GM12878 (cell line): ENCODE data around the gene PLEKHM3. TPM values are rescaled to one million over a fixed set of nuclear protein-coding genes. Genes with fewer than 3 reads are reported as not detected.
"Not testable (repeated sequence)": the region's sequence is repeated elsewhere in the genome, so short reads cannot be mapped to it uniquely, and the experiment has no call there.

Experiments used
- ATAC-seq: fragments of 200-7000 bp; cut with Tn5 transposase; 3 replicates; pipeline ENCODE4 v1.9.1; 2020; ENCODE audit warnings: mild to moderate bottlenecking, moderate library complexity
- BruUV-seq: library from RNA; stranded (reverse); fragments of 400-500 nt; replicated peaks from 2 replicates; lab custom pipeline; 2021; lab: Mats Ljungman, UMichigan
- CTCF ChIA-PET: fragments of 300-600 bp; sonication (Branson Sonifier 250); formaldehyde crosslinking; extraction: SDS; loops from one replicate; lab custom pipeline; 2021; ENCODE audit warnings: inconsistent platforms; lab: Yijun Ruan, JAX
- POLR2A ChIA-PET: fragments of 350-600 bp; formaldehyde crosslinking; extraction: SDS; loops from one replicate; lab custom pipeline; 2021; ENCODE audit warnings: inconsistent platforms; lab: Charles Lee
- RAD21 ChIA-PET: fragments of 300-600 bp; sonication (Branson Sonifier 250); formaldehyde crosslinking; loops from one replicate; lab custom pipeline; 2023; ENCODE audit warnings: antibody characterized with exemption; ENCODE audit not compliant: unreplicated experiment; lab: Charles Lee
- SMC1A ChIA-PET: fragments of 300-600 bp; sonication (Branson Sonifier 250); formaldehyde crosslinking; loops from one replicate; lab custom pipeline; 2023; ENCODE audit not compliant: unreplicated experiment, uncharacterized antibody; lab: Charles Lee
- DNase-seq: peaks from one replicate; pipeline ENCODE4 v3.0.0-alpha.2; 2011; ENCODE audit warnings: low read depth, low spot score
- FAIRE-seq: peaks from 3 replicates; lab custom pipeline; 2011; peaks lifted over from hg19 to GRCh38; lab: Jason Lieb, UNC
- H2AFZ ChIP-seq: 2 replicates; pipeline ENCODE4 v1.6.0; 2011; ENCODE audit warnings: low read depth, low read length, control low read depth; ENCODE audit not compliant: control insufficient read depth
- H3K27ac ChIP-seq: 2 replicates; pipeline ENCODE4 v1.5.1; 2011; ENCODE audit warnings: control low read depth; ENCODE audit not compliant: control insufficient read depth, insufficient read depth
- H3K27me3 ChIP-seq, 2 experiments: replicated peaks in 1 of 2; 2 replicates each; pipeline versions ENCODE4 v1.6.0 to v1.6.1; 2011; ENCODE audit warnings: low read length in 1 of 2; ENCODE audit not compliant: control insufficient read depth in 2 of 2, insufficient read depth in 2 of 2
- H3K36me3 ChIP-seq, 2 experiments: 2 replicates each; pipeline ENCODE4 v1.5.1; 2011; ENCODE audit warnings: low read length in 1 of 2; ENCODE audit not compliant: control insufficient read depth in 2 of 2, insufficient read depth in 2 of 2
- H3K4me1 ChIP-seq: 2 replicates; pipeline ENCODE4 v1.6.1; 2011; ENCODE audit warnings: mild to moderate bottlenecking, low read length, moderate library complexity, mixed read lengths; ENCODE audit not compliant: control insufficient read depth, insufficient read depth
- H3K4me2 ChIP-seq: 2 replicates; pipeline ENCODE4 v1.6.0; 2011; ENCODE audit warnings: control low read depth; ENCODE audit not compliant: control insufficient read depth, insufficient read depth
- H3K4me3 ChIP-seq: fragments of 200-600 bp; sonication (generic); 2 replicates; pipeline ENCODE4 v1.5.1; 2016
- H3K79me2 ChIP-seq: 2 replicates; pipeline ENCODE4 v1.6.0; 2011; ENCODE audit warnings: low read length; ENCODE audit not compliant: control insufficient read depth, insufficient read depth
- H3K9ac ChIP-seq: 2 replicates; pipeline ENCODE4 v1.8.0; 2011; ENCODE audit warnings: low read length, control low read depth, mixed read lengths; ENCODE audit not compliant: control insufficient read depth, insufficient read depth
- H3K9me3 ChIP-seq: replicated peaks from 3 replicates; pipeline ENCODE4 v1.5.1; 2011; ENCODE audit warnings: mild to moderate bottlenecking, low read length; ENCODE audit not compliant: control insufficient read depth, insufficient read depth
- H4K20me1 ChIP-seq: 2 replicates; pipeline ENCODE4 v1.6.0; 2011; ENCODE audit not compliant: control insufficient read depth, insufficient read depth
- CTCF ChIP-seq, 3 experiments: IDR thresholded peaks in 2 of 3; conservative IDR thresholded peaks in 1 of 3; 2 replicates each; pipeline ENCODE4 v1.5.1; 2011; ENCODE audit warnings: low read depth in 3 of 3, low read length in 3 of 3, mild to moderate bottlenecking in 3 of 3, control low read depth in 2 of 3, moderate library complexity in 2 of 3, inconsistent platforms in 1 of 3, mixed read lengths in 1 of 3; ENCODE audit not compliant: control insufficient read depth in 2 of 3, insufficient read depth in 1 of 3; ENCODE audit errors: extremely low read depth in 1 of 3
- HDAC2 ChIP-seq: fragments of 200-600 bp; sonication (generic); IDR thresholded peaks from 2 replicates; pipeline ENCODE4 v1.6.1; 2017
- IRF4 ChIP-seq: IDR thresholded peaks from 2 replicates; pipeline ENCODE4 v1.6.1; 2011; ENCODE audit warnings: low read depth, low read length
- MYB ChIP-seq: fragments of 150-350 bp; IDR thresholded peaks from 2 replicates; pipeline ENCODE4 v1.6.1; 2014; ENCODE audit warnings: mild to moderate bottlenecking, low read depth, low read length, borderline replicate concordance
- SUZ12 ChIP-seq: fragments of 200-600 bp; sonication (generic); IDR thresholded peaks from one replicate; pipeline ENCODE4 v1.6.1; 2018; ENCODE audit warnings: antibody characterized with exemption, mild to moderate bottlenecking; ENCODE audit not compliant: unreplicated experiment
- USF2 ChIP-seq: IDR thresholded peaks from 2 replicates; pipeline ENCODE4 v1.6.1; 2011; ENCODE audit warnings: low read depth, low read length, improper control_type of control experiment, borderline replicate concordance
- WRNIP1 ChIP-seq: IDR thresholded peaks from 2 replicates; pipeline ENCODE4 v1.6.1; 2011; ENCODE audit warnings: low read depth, low read length, improper control_type of control experiment, borderline replicate concordance
- YY1 ChIP-seq: IDR thresholded peaks from 2 replicates; pipeline ENCODE4 v1.6.1; 2011; ENCODE audit warnings: low read depth, mild to moderate bottlenecking, low read length
- ZZZ3 ChIP-seq: IDR thresholded peaks from 2 replicates; pipeline ENCODE4 v1.6.1; 2011; ENCODE audit warnings: low read depth; ENCODE audit not compliant: control insufficient read depth, insufficient read length
- WGBS: methylation state at CpG from one replicate; pipeline ENCODE4 v1.1.6; 2016; ENCODE audit warnings: low lambda C conversion rate; ENCODE audit not compliant: insufficient replicate concordance, insufficient coverage; ENCODE audit errors: missing lambda C conversion rate; 5-methylcytosine and 5-hydroxymethylcytosine counted together
- in situ Hi-C: fragments of 300-500 bp; cut with MboI; formaldehyde crosslinking; loops from 9 replicates; pipeline ENCODE4 v1.14.3; 2018; ENCODE audit warnings: mixed read lengths
- intact Hi-C: fragments of 100-400 bp; cut with micrococcal nuclease; formaldehyde crosslinking; loops from one replicate; pipeline ENCODE4 v1.14.2; 2022; ENCODE audit not compliant: unreplicated experiment
- polyA plus RNA-seq, 11 experiments: library from polyadenylated mRNA; depleted of rRNA in 4 of 11; unstranded in 6 of 11; stranded (reverse) in 5 of 11; fragments of >200 nt; fragmentation: Nextera tagmentation in 4 of 11; fragmentation: Illumina TruSeq in 1 of 11; extraction: Ambion mirVana in 4 of 11; extraction: Trizol in 1 of 11; gene quantifications; 1 replicate in 1 of 11; 2 replicates in 10 of 11; pipeline versions ENCODE4 v1.2.1 to v1.2.3, GENCODE V29; 2011 to 2016; ENCODE audit warnings: inconsistent platforms in 2 of 11, missing spikeins in 2 of 11, low read depth in 1 of 11
- total RNA-seq, 4 experiments: library from RNA; depleted of rRNA in 3 of 4; stranded (reverse); fragments of >200 nt in 3 of 4; fragmentation: Illumina TruSeq in 1 of 4; extraction: Trizol in 1 of 4; gene quantifications; 2 replicates each; pipeline versions ENCODE4 v1.2.1 to v1.2.3, GENCODE V29; 2013 to 2021

PLEKHM3 gene
- total and polyA plus RNA-seq, 10 of the 15 experiments (the other 5 are each of a cell fraction or from before 2014, with no cell fraction given) = 1.4 to 5.6 (median 3.0) TPM

GRCh38 chr2:207911215-207911614, 114.1 kb downstream of the PLEKHM3 start:
- CTCF ChIA-PET = no interaction called here
- no peak overlapping the region for H3K4me3 ChIP-seq

GRCh38 chr2:207906495-207906894, 118.8 kb downstream of the PLEKHM3 start:
- H3K4me2 ChIP-seq, H3K27me3 ChIP-seq, H3K36me3 ChIP-seq, H2AFZ ChIP-seq, H3K79me2 ChIP-seq, H3K4me3 ChIP-seq, in situ Hi-C loops, H4K20me1 ChIP-seq, DNase-seq, FAIRE-seq, H3K9ac ChIP-seq, H3K4me1 ChIP-seq, H3K9me3 ChIP-seq, BruUV-seq, H3K27ac ChIP-seq, intact Hi-C loops: not testable (repeated sequence)
- peak; percentile 73 for ATAC-seq
- ChIA-PET POLR2A (interaction anchor here (0.8 to 2.0 kb wide), 4 partner anchors 33 to 55 kb away, joined by 3 to 5 read pairs (median 4); no protein-coding TSS in a partner anchor), CTCF (interaction anchor here (1.0 to 1.3 kb wide), 3 partner anchors 11 to 35 kb away, joined by 3 to 5 read pairs (median 4); no protein-coding TSS in a partner anchor), SMC1A (interaction anchor here (0.6 to 2.2 kb wide), 17 partner anchors 10 to 213 kb away, joined by 3 to 10 read pairs (median 3); no protein-coding TSS in a partner anchor), RAD21 (interaction anchor here (0.8 to 2.3 kb wide), 7 partner anchors 9 to 280 kb away, joined by 3 to 20 read pairs (median 3); no protein-coding TSS in a partner anchor)
- WGBS = 84% methylated on average over 5 of the region's 5 CpGs

More at GRCh38 chr2:207911215-207911614, 114.1 kb downstream of the PLEKHM3 start:
- intact Hi-C loops = no loop called here
- SMC1A ChIA-PET = no interaction called here
- Histone ChIP-seq H3K27ac (no peak overlapping the region), H3K4me1 (no peaks in the 10 kb centered on the region), H3K9ac (no peak overlapping the region), H3K79me2 (no peaks in the 10 kb centered on the region)
- no peak for FAIRE-seq
- no peak for TF ChIP-seq ZZZ3
- TF ChIP-seq CTCF (IDR thresholded peaks at IDR 0.05 in 2 of 3, conservative IDR thresholded peaks at IDR 0.05 in 1 of 3; ENCODE audit: control insufficient read depth in 2 of 3, extremely low read depth in 1 of 3, insufficient read depth in 1 of 3, low read depth in 3 of 3, low read length in 3 of 3) = no peak
- TF ChIP-seq SUZ12 = no peak
- no peak for TF ChIP-seq HDAC2
- no peak for TF ChIP-seq USF2
- no peak for TF ChIP-seq MYB
- no peak for TF ChIP-seq WRNIP1
- TF ChIP-seq YY1 = no peak
- TF ChIP-seq IRF4 = no peak
- TF ChIP-seq, all 136 proteins: peak for 0
- in situ Hi-C loops = no loop called here
- no TSS peak for BruUV-seq
- Histone ChIP-seq H4K20me1 (no peaks in the 10 kb centered on the region), H3K4me2 (no peak overlapping the region), H3K27me3 (no peaks in the 10 kb centered on the region), H3K36me3 (no peaks in the 10 kb centered on the region), H2AFZ (no peak overlapping the region), H3K9me3 (no peaks in the 10 kb centered on the region)
- no peak for DNase-seq
- ATAC-seq = no peak
- ChIA-PET POLR2A (no interaction called here), RAD21 (no interaction called here)
- 92% methylated on average over 1 of the region's 1 CpG for WGBS
